HG03135 (cell line): Measurements from ENCODE around the gene PIK3R5.

ENCODE experiments used
- ATAC-seq: cut with Tn5 transposase; IDR thresholded peaks from one replicate; pipeline ENCODE4 v1.9.1; 2021; ENCODE audit warnings: mild to moderate bottlenecking, moderate library complexity; ENCODE audit not compliant: unreplicated experiment

PIK3R5 gene

DNA sequence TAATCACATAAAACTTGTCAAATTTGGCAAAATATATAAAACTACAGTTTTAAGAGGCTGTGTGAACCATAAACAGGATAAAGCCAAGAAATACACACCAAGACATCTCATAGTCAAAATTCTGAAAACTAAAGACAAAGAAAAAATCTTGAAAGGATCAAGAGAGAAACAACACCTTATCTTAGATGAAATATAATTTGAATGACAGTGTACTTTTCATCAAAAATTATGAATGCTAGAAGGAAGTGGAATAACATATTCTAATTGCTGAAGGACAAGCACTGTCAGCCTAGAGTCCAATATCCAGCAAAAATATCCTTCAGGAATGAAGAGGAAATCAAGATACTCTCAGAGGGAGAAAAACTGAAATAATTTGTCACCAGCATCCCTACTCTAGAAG is 37.2 kb downstream of the PIK3R5 start:
- ATAC-seq, result no peak

GRCh38 chr17:8927395-8927794 is 38.1 kb downstream of the PIK3R5 start:
- no peak for ATAC-seq

DNA sequence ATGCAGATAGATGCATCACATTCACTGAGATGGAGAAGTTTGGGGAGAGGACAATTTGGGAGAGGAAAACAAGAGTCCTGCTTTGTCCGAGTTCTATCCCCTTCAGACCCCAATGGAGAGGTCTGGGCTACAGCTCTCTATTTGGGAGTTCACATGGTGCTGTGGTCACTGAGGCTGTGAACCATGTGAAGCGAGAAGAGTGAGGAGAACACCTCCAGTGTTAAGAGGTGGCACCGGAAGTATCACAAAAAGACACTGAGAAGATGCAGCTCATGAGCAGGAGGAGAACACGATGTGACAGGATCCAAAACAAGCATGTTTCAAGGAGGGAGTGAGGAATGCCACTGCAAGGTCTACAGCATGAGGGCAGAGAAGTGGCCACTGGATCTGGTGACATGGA is 39.7 kb downstream of the PIK3R5 start:
- no peak for ATAC-seq

DNA sequence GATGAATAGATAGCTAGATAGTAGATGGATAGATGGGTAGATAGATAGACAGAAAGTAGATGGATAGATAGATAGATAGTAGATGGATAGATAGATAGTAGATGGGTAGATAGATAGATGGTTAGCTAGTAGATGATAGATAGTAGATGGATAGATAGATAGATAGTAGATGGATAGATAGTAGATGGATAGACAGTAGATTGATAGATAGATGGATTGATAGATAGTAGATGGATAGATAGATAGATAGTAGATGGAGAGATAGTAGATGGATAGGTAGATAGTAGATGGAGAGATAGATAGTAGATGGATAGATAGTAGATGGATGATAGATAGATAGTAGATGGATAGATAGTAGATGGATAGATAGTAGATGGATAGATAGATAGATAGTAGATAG is 40.4 kb downstream of the PIK3R5 start:
- no peak for ATAC-seq

DNA sequence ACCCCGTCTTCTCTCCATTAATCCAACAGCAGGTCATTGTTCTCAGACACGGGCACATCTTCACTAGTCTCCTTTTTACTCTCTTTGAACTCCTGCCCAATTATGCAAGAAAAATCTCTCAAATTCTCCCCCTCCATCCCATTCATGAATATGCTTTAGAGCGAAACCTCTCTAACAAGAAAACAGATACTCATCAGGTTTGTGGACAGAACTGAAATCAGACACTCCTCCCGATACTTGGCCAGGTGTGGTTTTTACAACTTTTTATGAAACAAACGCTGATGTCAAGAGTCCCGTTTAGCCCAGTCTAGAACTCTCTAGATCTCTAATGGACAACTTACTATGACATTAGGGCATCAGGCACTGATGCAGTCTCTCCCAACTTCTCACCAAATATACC is 40.9 kb downstream of the PIK3R5 start:
- no peak for ATAC-seq

GRCh38 chr17:8923762-8924161 is 41.7 kb downstream of the PIK3R5 start:
- ATAC-seq, result no peak

DNA sequence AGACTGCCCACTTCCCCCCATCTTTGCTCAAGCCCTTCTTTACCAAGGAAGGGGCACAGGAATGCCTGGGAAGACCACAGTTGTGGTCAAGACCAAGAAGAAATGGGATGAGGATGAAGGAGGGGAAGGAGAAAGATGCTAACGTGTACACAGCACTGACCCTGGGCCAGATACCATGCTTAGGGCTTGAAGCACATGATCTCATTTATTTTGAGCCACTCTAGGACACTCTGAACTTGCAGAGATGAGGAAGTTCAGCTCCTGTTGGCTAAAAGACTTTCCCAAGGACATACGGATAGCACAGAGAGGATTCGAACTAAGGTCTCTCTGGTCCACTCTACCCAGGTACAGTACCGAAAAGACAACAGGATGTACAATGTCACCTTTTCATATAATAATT is 42.6 kb downstream of the PIK3R5 start:
- ATAC-seq, result no peak

DNA sequence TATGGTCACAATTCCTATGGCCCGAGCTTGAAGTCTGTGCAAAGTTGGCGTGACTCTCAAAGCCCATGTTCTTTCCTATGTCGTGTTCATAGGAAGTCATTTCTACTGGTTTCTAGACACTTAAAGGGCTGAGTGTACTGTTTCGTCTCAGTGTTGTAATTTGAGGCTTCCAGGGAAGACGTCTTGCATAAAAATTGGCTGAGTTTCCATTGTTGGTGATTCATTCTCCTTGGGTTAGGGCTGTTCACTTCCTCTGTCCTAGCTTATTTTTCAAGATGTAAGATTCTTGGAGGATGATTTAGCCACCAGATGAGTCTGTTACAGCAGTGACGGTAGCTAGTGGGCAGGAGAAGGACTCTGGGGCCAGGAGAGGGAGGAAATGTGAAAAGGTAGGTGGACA is 43.1 kb downstream of the PIK3R5 start:
- ATAC-seq, result no peak

DNA sequence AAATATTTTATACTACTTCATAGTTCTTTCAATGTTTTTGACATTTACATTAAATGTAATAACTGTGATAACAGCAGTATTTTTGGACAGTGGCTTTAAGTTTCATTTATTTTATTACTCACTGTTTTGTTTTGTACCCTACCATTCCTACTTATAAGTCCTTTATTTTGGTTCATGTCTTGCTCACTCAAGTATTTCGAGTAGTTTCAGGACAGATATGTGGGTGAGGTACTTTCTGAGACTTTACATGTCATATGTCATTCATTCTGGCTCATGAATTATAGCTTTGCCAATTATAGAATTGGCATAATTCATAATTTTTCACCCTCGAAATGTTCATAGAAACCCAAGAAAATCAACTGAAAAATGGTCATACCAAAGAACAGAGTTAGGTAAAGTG is 44.4 kb downstream of the PIK3R5 start:
- no peak for ATAC-seq

DNA sequence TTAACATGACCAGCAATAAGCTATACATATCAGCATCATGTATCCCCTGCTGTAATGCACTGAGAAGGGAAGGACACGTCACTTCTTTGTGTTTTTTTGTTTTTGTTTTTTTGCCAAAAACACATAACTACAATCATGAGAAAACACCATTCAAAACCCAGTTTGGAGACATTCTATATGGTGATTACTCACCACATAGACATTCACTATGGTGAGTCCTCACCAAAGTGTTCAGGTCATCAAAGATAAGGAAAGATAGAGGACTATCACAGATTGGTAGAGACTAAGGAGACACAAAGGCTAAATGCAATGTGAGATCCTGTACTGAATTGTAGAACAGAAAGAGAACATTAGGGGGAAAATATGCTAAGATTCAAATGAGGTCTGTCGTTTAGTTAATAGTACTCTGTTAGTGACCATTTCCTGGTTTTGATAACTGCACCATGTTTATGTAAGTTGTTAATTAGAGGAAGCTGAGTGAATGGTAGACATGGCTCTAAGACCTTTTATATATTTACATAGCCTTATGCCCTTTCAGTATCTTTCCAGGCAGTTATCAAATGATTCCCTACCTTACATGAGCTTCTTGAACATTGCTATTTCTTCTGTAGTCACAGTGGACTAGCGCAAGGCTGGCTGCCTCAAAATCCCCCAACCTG is 46.6 kb downstream of the PIK3R5 start:
- no peak for ATAC-seq

- no peak for ATAC-seq
Measured at GRCh38 chr17:8916466-8916865, 49.0 kb downstream of the PIK3R5 start.

DNA sequence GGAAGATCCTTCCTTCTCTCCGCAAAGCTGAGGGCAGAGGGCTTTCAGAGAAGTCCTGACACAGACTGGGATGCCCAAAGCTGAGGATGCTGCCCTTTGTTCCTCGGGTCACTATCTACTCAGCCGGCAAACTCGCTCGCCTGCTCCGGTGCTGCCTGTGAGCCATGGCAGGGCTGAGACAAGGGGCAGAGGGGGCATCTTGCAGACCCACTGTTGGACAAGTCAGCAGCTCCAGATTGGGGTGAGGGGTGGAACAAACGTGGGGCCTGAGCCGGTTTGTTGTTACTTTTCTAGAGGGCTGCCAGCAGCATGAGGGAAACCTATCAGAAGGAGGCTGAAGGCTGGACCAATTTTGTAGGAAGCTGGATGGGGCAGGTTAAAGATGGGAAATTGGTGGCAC is 51.0 kb downstream of the PIK3R5 start:
- no peak for ATAC-seq

- ATAC-seq, result no peak
Measured at GRCh38 chr17:8913879-8914278, 51.6 kb downstream of the PIK3R5 start.

DNA sequence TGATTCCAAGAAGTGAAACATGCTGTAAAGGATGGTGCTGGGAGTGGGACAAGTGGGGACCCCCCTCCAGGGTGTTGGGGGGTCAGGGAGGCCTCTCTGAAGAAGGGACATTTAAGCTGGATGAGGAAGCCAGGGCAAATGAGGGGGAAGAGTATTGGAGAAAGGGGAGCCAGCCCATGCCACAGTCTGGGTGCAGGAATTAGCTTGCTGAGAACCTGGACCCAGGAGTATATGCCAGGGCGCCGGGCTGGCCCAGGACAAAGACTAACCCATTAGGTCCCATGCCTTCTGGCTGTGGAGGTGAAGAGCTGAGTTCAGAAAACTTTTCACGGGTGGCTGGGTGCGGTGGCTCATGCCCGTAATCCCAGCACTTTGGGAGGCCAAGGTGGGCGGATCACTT is 52.4 kb downstream of the PIK3R5 start:
- ATAC-seq, result no peak

GRCh38 chr17:8912084-8912981 is 53.2 kb downstream of the PIK3R5 start:
- ATAC-seq, result no peak

GRCh38 chr17:8910969-8911604 is 54.4 kb downstream of the PIK3R5 start:
- ATAC-seq, result no peak

DNA sequence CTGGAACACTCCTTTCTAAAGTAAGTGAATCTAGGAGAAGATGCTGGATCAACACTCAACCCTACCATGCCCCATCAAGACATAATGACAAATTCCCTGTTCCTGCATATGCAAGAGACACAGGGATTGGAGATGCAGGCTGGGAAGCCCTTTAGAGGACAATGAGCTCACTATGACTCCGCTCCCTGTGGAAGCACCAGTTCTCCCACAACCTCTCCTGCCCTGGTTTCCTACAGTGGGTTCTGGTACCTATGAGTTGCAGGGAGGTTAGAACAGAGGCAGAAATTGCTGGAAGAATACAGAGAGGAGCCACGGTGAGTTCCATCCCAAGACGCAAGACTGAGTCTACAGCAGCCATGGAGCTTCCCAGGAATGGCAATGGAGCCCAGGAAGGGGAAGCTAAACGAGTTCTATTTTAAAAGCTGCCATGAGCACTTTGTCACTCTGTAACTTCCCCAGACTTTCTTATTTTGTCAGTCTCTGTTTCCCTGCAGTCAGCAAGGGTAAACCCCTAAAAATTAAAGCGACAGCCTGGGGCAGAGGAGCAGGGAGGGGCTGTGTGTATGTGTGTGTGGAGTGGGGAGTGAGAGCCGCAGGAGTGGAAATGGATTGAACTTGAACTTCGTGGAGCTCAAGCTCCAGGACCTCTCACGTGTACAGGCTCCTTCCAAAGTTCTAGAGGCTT is 55.8 kb downstream of the PIK3R5 start:
- no peak for ATAC-seq

GRCh38 chr17:8905331-8905730 is 60.2 kb downstream of the PIK3R5 start:
- no peak for ATAC-seq

- ATAC-seq, result no peak
Measured at GRCh38 chr17:8904686-8905085, 60.8 kb downstream of the PIK3R5 start.

GRCh38 chr17:8904201-8904600 is 61.3 kb downstream of the PIK3R5 start:
- no peak for ATAC-seq
